Skeletal muscle satellite cell (primary cell): ENCODE measurements around the gene CASP12. TPM values are rescaled to one million over a fixed set of nuclear protein-coding genes. Genes with fewer than 3 reads are reported as not detected.

ENCODE experiments used
- small RNA-seq: library from RNA; depleted of rRNA; stranded (forward); fragments of <200 nt; gene quantifications from one replicate; pipeline ENCODE3, GENCODE V24; 2012

CASP12 gene

Small RNA genes within 50 kb of the gene (small RNA-seq; reads per million reads assigned to genes)
- gene AP002004.1, result not detected
